Heart left ventricle (tissue), 13 donors: ENCODE data around the gene CRYZL1.

ENCODE experiments used
- CTCF ChIP-seq, 12 donors: fragments of 200-600 bp; sonication (generic) in 4 of 12; IDR thresholded peaks; one replicate each; pipeline versions ENCODE4 v1.5.0 to v1.8.0; 2018 to 2022; ENCODE audit warnings: antibody characterized with exemption in 12 of 12, mild to moderate bottlenecking in 5 of 12
- POLR2A ChIP-seq, 2 donors: fragments of 450-650 bp; IDR thresholded peaks; one replicate each; pipeline ENCODE4 v1.6.1; 2017; ENCODE audit warnings: antibody characterized with exemption in 2 of 2, mild to moderate bottlenecking in 2 of 2, moderate library complexity in 2 of 2
- donor health status: ischemic (EF 13 %, LVEDD 7.1; RV severe dilation, severe dysfunction).
- donor health status: DM: no; HTN: yes; CAD: no.
- donor health status: DM: no; HTN: no; CAD: no.
- donor health status: ischemic (EF 25% LVEDD 6.9; RV normal size, moderate dysfunction).
- donor health status: ischemic (EF 25% LVEDD 5.7; RV mildly dilated, moderate dysfunction).
- donor health status: ischemic (EF 35%, LVEDD 5.7; RV mildly dilated, moderate dysfunction).
- donor health status: nonischemic (EF 11% LVEDD 7.7; RV severe dilation, severe dysfunction).
- donor health status: DM: yes; HTN: yes; CAD: no.
- donor health status: PGD.
- donor health status: ischemic (EF 29% LVEDD 5.4; RV normal size, mild dysfunction).
- donor health status: nonischemic (EF 23%, LVEDD 6.1; RV moderate dilation, normal function).

GRCh38 chr21:33618407-33618806 lies 23.1 kb downstream of the CRYZL1 start:
- TF ChIP-seq CTCF (IDR thresholded peaks at IDR 0.05) (no peak), POLR2A (IDR thresholded peaks at IDR 0.05) (no peak)
